HG03520 (cell line): ENCODE measurements around the gene PPFIBP2.

Source experiments
- ATAC-seq: cut with Tn5 transposase; IDR thresholded peaks from one replicate; pipeline ENCODE4 v1.9.1; 2021; ENCODE audit warnings: mild to moderate bottlenecking, moderate library complexity; ENCODE audit not compliant: unreplicated experiment

PPFIBP2 gene

DNA sequence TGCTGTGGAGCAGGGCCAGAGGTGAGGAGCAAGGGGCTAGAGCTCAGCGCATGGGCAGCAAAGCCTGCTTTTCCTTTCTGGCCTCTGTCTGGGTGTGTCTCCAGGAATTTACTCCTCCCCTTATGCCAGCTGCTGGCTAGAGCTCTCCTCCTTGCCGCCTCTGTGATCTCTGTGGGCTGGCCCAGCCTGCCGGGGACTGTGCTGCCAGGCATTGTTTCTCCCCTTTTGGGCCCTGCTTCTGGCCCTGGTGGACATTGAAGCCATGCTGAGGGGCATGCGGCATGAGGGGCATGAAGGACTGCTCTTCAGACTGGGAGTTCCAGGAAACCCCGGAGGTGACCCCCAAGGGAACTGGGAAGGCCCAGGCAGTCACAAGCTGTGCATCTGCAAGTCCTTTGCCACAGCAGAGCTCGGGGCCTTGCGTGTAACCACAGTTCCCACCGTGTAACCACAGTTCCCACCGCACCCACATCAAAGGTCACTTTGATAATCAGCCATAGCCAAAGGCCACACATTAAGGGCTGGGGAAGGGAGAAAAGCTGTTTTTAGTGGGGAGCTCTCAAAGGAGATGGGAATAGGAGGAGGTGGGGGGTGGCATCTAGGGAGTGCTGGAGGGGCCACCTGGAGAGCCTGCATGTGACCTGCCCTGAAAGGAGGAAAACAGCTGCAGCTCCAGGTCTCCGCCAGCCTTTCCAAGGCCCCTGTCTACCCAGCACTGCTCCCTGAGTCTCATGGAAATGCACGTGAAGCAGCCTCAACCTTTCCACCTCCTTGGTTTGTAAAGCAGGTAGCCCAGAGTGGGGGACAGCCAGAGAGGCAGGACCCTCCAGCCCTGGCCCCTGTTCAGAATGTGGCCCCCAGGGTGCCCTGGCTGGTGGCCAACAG lies 62.3 kb downstream of the PPFIBP2 start:
- no peak for ATAC-seq

DNA sequence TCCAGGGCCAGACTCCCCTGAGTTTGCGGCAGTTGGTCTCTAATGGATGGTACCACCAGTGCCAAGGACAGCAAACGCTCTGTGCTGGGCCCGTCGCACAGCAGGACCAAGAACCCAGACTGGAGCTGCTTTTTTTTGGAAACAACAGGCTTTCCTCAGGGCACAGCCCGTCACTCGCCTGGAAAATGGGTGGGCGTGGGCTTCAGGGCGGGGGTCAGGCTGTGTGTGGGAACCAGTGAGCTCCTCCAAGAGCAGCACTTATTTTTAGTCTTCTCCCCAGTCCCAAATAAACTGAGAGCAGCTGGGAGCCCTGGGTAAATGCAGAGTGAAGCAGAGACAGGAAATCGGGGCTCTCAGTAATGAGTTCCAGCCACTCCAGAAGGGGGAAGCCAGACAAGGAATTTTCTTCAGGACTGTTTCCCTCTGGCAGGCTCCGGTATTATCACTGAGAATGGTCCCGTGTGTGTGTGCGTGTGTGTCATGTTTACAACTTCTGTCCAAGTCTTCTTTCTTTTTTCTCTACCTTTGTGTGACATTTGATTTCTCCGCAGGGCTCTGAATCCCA lies 63.0 kb downstream of the PPFIBP2 start:
- ATAC-seq: no peak

DNA sequence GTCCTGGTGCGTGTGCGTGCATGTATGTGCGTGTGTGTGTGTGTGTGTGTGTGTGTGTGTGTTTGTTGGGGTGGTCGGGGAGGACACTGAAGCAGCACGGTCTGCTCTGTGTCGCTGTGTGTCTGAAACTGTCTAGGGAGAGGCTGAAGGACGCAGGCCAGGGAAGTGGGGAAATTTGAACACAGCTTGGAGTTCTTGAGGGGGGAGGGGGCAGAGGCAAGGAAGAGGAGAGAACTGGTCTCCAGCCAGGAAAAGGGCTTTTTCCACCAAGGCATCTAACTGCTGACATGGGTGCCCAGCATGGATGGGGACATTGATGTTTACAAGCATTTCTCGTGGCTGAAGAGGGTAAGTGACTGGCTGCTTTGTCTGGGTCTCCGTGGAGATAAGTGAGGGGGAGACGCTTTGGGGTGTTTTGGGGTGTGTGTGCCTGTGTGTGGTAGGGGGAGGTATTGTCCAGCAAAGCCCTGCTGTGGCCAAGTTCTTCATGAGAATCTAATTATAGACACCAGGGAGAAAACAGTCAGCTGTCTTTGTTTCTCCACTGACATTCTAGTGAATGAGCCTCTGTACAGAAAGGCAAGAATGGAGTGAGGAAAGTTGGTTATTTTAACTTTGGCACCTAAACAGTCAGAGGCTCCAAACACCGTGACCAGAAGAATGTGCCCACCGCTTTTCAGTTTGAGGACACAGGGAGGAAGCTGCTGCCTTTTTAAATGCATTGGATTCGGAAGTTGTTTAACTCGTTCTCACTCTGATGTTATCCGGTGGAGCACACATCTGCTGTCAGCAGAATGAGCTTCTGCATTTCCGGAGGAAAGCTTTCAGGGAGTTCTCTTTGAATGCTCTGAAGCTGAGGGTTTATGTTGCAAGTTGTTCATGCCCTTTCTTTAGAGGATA lies 63.7 kb downstream of the PPFIBP2 start:
- ATAC-seq: no peak

DNA sequence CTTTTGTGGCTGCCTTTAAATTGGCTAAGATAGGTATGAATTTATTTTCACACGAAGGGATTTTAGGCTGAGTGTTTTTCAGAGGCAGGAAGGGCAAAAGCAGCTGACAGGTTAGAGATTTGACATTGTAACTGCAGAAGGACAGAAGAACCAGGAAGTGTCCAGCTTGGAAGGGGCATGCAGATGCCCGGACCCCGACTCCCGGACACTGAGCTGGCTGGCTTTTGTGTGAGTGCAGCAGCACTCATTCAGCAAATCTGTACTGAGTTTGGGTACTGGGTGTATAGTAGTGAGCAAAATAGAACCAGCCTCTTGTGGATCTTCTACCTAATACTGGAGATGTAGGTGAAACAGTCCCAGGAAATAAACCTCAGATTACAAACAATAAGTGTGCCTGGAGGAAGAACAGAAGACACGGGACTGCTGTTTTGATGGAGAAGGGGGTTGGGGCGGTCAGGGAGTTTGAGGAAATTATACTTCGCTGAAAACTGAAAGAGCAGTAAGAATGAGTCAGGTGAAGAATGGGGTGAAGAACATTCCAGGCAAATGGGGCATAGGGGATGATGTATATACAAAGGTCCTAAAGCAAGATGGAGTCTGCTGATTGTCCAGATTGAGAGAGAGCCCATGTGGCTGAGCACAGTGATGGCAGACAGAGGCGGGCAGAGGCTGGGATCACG lies 64.6 kb downstream of the PPFIBP2 start:
- no peak for ATAC-seq

DNA sequence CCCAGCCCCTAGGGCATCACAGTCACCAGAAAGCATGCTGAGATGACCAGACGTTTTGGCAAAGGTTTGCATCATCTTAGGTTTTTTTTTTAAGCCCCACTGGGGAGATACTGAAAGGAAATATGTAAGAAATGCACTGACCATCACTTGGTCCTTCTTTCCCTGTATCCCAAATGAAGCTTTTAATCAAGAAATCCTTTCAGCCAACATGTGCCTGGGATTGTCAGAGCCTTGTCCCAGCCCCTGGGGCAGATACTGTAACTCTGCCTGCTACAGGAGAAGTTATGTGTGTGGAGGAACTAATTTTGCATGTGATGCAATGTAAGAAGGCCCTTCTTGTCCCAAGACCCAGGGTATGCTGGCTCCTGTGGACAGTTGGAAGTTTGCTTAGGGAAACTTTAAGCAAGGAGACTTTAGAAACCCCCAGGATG lies 65.6 kb downstream of the PPFIBP2 start:
- no peak for ATAC-seq

DNA sequence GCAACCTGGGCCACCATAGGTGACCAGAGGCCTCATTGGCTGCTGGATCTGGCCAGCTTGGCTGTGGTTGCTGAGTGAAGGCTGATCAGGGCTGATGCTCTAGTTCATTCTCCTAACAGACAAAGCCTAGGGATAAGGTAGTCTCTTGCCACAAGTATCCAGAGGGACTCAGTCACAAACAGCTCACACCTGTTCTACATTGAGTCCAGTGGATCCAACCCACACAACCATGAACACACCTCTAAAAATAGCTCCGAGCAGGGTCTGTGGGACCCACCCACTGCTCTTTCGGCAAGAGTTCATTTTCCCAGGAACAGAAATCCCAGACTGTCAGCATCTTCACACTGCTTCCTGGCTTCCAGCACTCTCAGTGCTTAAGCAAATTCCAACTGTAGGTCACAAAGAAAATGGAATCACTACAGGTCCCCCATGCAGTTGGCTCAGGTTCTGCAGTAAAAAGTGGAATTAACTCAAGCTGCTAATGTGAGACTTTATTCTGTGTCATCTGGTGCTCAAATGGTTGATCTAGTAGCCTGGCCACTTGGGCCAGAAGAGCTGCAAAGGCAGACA lies 67.3 kb downstream of the PPFIBP2 start:
- ATAC-seq: no peak

DNA sequence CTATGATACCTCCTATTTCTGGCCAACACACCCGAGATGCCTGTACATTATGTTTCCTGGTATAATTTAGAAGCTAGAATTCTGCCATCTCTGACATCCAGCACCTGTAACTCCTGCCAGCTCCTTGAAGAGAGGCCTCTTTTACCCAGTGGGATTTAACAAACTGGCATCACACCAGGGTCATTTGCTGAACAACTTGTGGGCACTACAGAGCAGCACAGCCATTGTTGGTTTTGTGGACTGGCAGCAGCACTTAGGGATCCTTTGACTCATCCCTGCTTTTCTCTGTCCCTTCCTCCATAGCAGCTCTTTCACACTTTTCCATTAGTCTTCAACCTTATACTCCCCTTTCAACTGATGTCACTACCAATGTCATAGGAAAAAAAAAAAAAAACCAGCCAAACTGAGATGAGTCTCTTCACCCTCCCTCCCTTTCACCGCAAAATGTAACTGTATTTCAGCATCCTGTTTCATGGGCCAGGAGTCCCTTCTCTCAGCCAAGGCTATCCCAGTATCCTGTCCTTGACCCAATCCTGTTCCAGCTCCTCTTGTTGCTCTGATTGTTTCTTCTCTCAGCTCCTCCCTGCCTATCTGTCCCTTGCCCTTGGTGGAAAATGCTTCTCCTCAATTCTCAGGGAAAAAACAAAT lies 68.7 kb downstream of the PPFIBP2 start:
- ATAC-seq: no peak

DNA sequence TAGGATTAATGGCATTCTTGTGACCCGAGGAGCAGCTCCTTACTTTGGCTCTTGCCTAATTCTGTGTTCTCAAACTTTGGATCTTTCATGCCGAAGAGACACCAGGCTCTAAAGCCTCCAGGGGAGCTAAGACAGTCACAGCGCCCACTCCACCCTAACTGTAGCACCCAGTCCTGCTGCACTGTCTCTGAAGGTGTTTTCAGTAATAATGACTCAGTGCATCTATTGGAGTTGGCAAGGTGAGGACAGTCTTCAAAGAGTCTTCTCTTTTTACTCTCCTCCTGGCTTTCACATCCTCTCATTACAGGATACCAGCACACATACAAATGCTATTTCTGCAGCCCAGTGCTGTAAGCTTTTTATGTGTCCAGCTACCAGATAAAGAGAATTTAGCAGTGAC lies 69.4 kb downstream of the PPFIBP2 start:
- no peak for ATAC-seq

DNA sequence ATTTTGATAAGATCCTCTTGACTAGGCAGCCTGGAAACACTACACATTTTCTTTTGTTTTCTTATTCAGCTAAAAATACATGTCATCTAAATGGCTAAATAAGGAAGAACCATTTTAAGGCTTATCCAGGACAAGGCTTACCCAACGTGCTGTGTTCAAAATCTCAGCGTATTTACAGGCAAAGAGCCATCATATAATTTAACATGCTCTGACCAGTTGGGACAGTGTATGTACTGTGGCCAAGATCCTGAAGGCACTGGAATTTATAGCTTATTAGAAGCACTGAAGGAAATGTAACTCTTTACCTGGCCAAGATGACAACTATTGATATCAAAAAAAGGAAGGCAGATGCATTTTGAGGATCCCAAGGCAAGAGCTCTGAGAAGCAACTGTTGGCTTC lies 71.1 kb downstream of the PPFIBP2 start:
- ATAC-seq: no peak

DNA sequence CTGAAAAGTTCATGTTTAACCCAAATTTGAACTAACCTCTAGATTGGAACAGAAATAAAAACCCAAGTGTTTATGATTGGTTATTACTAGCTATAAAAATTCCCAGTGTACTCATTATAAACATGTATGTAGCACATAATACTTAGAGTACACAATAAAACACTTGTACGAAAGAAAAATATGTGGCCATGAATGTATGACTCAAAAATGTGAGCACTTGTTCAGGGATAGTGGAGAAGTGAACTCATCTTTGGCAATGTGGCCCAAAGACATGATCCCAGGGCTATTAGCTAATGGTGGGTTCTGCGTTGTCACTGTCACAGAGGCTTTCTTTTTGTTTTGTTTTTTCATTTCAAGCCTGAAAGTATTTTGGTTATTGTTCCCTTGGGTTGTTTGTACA lies 72.0 kb downstream of the PPFIBP2 start:
- no peak for ATAC-seq

DNA sequence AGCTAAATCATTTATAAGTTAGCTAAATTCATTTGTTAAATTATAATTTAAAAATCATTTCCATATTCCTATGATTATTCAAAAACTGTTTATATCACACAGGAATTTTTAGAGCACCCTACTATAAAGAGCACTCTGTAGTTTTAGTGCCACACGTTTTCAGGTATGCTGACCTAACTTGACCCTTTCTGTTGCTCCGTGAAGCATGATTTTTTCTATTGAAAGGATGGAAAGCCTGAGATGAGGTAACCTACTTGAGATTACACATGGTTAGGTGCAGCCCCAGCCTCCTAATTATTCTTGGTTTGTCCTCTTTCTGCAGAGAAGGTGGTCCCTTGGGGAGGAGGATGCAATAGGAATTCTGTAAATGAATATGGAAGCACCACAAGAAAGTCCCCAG lies 72.6 kb downstream of the PPFIBP2 start:
- no peak for ATAC-seq

DNA sequence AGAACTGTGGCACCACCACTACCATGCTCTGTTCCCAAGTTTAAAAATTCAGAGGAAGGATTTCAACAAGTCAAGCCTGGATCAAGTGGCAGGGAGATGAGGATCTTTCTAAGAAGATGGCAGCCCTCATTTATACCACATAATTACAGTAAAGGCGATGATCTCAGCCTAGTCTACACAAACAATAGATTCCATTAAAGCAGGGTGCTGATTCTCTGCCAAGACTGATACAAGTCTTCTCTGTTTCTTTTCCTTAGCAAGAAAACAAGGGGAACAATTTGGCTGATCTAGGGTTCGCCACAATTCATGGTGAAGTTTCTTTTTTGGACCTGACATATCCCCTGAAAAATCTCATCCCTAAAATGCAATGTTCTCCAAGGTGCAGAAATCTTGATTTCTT lies 73.9 kb downstream of the PPFIBP2 start:
- no peak for ATAC-seq

DNA sequence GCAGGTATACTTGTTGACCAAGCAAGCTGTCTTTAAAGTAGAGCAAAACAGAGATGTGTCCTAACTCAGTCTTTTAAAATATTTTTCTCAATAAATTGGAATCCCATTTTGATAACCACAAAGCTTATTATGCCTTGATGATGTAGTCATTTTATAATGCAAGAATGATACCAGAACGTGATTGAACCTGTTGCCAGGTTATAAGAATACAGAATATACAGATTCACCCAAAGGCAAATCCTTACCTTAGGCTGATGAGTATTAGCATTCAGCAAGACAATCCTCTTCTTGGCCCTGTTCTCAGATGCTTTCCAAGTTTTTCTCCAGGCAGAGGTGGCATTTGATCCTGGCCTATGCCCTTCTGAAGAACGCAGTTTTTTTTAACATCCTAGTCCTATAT lies 76.1 kb downstream of the PPFIBP2 start:
- ATAC-seq: no peak

DNA sequence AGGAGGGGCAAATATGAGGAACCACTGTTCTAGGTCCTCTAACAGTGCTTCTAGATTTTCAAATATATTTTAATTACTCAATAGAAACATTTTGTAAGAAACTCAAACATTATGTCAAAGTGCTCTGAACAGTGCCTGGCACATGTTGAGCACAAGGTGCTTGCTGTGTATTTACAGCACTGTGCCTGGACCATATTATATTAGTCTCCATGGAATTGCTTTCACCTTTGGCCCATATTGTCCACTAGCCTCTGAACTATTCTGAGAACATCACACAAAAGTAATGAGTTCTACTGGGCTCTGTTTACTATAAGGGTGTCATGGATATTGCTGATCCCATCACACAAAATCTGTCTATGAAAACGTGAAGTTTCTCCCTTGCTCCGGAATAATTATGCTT lies 76.7 kb downstream of the PPFIBP2 start:
- ATAC-seq: no peak

DNA sequence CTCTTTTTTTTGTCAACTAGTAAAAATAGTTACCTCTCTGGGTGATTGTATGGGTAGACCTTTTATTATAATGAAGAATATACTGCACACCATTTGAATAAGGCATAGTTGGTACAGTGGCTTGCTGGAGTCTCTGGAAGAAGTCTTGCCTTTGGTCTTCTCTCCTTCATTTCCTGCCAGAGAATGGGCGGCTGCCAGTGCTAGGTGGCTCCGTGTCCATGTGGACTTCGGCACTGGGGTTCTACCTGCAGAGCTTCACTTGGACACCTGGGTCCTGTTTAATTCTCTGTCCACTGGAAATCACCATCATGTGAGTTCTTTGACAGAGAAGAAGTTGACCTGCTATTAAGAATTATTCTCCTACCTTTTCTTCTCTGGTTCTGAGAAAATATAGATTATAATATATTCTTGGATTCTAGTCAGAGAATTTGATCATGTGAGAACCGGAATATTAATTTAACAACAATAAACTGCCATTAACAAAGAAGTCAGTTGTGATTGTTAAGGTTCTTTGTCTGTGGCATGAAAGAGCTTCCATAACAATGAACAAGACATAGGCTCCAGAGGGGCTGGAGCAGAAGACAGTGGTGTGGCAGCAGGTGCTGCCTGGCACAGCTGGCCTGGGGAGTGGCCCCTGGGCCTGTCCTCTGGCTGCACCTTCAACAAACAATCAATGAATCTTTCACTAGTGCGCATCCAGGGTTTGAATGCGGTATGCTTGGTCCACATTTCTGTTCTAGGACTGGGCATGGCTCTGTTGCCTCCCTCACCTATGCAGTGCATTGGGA lies 77.5 kb downstream of the PPFIBP2 start:
- ATAC-seq: no peak

DNA sequence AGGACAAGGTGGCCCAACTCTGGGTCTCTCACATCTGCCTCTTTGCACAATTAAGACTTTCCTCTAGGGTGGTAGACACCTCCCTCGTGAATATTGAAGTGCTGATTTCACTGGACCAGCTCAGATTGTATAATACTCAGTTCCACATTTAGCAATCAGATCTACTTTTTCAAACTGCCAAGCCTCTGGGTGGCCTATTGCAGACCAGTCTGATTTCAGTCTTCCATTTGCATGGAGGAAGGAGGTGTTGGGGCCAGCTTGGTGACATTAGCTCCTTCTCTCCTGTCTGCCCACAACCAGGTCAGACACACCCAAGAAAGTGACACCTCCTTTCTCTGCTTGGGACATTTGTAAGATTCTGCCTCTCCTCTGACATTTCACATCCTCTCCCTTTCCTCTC lies 78.2 kb downstream of the PPFIBP2 start:
- no peak for ATAC-seq

DNA sequence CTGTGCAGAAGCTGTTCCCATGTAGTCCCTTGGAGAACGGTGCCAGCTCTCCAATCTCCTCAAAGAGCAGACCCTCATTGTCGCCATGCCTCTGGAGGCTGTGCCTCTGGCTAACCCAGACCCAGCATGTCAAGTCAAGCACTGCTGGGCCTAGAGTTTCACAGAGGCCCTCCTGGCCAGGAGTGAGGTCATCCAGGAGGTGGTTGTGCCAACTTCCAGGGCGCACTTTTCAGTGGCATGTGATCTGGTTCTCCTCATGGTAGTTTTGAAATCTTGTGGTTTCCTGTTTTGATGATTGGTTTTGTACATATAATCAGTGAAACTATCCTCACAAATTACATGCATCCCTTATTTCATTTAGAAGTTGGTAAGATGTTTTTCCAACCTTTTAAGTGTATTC lies 78.9 kb downstream of the PPFIBP2 start:
- ATAC-seq: no peak

DNA sequence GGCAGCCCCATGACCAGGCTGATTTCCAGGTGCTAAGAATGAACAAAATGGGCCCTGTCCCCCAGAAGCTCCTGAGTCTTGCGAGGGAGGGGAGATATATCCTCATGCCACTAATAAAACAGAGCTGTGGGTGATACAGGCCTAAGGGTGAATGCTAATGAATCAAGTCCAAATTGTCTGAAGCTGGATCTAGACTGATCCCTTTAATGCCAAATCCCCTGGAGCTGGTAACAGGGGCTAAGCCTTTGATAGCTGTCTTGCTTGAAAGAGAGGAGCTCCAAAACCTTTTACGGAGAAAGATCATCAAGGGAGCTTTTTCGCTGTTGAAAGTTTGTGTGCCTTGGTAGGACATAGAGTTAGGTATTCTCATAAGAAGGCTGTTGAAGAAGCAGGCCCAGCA lies 79.7 kb downstream of the PPFIBP2 start:
- ATAC-seq: no peak
